Hindlimb muscle (tissue), 1 donor: Measurements from ENCODE around the gene PSAPL1. TPM values are rescaled to one million over a fixed set of nuclear protein-coding genes. Genes with fewer than 3 reads are reported as not detected.

Experiments used
- DNase-seq: peaks from one replicate; pipeline ENCODE4 v3.0.0-alpha.2; 2013
- polyA plus RNA-seq: library from polyadenylated mRNA; unstranded; fragments of 120-200 nt; gene quantifications from one replicate; pipeline ENCODE4 v1.2.1, GENCODE V29; 2013; ENCODE audit not compliant: insufficient read length

The PSAPL1 gene
- polyA plus RNA-seq, 1 donor = not detected

DNA sequence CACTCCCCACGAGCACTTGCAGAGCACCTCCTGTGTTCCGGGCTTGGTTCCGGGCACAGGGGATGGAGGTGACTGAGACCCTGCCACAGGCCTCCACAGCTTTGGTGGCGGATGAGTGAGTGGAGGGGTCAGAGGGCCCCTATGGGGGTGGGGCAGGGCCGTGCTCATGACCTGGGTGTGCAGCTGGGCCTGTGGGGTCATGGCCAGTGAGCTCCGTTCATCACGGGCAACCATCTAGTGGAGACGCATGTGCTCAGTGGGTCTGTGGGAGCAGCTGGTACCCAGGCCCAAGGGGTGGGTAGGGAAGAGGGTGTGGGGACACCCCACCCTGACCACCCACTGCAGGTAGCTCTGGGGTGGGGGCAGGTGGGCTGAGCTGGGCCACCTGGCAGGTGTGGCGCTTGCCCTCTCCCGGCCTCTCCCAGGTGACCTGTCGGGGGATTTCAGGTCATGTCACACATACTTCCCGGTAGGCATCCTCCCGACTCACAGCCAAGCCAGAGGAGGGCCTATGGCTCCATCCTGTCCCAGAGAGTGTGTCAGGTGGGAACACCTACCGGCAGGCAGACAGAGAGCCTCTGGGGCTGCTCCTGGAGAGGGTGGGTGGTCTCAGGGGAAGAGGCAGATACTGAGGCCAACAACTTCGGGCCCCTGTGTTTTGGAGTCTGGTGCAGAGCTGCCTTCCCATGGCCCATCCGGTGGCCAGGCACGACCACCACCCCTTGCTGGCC lies 3.6 kb downstream of the PSAPL1 start:
- DNase-seq = no peak

DNA sequence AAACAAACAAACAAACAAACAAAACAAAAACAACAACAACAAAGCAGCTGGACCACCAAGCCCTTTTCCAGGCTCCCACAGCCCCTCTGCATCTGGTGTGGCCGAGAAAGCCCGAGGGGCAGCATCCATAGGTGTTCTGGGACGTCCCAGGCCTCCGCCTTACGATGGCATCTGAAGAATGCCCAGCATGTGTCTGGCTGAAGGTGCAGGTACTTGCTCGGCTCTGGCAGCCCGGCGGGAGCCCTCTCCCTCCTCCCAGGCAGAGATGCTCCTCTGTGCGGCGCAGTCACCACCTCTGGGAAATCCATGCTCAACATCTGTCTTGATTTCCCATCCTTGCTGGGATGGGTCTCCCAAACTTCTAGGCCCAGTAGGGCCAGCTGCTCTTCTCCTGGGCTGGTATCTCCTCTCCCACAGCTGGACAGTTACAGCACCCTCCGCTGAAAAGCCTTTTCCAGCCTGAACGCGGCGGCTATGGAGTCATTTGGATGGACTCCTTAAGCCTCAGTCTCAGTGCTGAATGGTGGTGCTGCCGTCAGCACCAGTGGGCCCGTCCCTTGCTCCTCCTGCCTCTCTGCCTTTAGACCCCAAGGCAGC lies 4.3 kb downstream of the PSAPL1 start:
- DNase-seq = no peak

DNA sequence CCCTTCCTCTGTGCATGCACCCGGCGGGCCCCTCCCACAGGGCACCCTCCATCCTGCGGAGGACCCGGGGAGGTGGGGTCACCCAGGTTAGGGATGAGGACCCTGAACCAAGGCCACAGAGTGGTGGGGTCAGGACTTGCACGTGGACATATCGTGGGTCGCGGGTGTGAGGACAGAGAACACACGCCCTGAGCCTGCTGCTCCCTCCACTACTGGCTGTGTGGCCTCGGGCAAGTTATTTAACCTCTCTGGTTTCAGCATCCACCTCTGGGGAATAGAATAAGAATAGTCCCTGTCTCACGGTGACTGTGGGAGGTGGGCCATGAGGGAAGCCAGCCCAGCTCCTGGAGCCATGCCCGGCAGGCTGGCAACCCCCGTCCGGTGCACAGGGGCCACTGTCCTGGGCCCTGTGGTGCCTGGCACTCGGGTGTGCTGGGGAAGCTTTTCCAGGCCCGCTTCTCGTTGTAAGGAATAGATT lies 5.1 kb downstream of the PSAPL1 start:
- no peak for DNase-seq

DNA sequence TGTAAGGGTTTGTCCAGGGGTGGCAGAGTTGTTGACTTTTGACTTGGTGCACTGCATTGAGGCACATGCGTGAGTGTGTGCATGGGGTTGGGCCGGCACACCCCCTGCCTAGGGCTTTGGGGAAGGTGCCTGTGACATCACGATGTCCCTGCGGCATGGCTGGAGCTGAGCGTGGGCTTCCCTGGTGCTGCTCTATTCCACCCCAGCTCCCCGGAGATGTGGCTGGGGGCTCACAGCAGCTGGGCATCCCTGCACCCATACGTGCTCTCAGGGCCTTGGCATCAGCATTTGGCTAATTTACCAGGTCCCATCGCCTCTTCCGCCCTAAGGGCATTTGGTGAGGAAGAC lies 5.7 kb downstream of the PSAPL1 start:
- DNase-seq = no peak

DNA sequence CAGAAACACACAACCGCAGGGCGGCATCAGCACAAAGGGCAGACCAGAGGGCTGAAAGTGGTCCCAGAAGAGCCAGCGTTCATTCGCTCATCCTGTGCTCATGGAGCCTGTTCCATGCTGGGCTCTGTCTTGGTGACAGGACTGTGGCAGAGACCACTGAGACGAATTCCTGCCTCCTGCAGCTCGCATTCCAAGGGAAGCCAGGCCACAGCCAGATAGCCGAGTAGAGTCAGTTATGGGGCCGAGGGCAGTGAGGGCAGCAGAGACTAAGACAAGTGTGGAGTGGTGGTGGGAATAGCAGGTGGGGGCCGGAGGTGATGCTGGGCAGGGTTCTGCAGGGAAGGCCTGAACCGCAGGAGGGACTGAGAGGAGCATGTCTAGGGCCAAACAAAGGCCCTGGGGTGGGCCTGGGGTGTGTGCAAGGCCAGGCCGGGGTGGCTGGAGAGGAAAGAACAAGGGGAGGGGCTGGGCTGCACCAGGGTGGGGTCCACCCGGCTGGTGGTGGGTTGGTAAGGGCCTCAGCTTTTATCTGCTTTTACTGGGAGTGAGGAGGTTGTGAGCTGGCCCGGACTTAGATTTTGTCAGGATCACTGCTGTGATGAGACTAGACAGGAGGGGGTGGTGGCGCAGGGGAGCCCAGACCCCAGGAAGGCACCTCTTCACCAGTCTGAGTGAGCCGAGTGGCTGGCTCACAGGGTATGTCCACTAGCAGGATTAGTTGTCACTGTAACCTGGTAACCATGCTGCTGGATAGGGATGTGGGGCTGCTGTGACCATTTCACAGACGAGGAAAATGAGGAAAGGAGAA lies 6.3 kb downstream of the PSAPL1 start:
- DNase-seq = no peak

DNA sequence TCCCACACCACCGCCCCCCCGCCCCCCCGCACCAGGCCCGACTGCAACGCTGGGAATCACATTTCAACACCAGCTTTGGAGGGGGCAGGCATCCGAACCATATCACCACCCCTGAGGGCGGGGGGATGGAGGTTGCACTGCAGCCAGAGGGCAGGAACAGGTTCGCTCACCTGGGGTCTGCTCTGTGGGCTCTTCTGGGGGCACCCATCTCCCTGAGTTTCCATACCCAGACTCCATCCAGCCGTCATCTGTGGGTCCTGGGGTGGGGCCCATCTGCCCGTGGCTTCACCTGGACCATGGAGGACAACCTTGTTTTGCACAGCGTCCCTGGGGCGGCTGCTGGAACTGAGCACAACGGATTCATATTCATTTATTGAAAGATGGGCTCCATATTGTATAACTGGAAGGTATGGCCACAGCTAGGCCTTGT lies 6.9 kb downstream of the PSAPL1 start:
- DNase-seq = no peak

DNA sequence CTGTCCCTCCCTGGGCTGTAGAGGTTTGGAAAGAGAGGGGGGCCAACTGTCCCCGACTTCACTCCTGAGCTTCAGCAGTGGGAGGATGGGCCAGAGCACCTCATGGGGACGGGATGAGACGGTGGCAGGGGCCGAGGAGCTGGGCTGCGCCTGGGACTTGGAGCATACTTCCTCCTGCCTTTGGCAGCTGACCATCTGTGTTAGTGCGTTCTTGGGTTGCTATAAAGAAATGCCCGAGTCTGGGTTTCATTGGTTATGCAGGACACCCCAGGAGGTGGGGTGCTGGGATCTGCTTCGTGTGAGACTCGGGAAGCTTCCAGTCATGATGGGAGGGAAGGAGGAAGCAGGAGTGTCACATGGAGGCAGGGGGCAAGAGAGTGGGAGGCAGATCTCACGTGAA lies 7.4 kb downstream of the PSAPL1 start:
- no peak for DNase-seq

DNA sequence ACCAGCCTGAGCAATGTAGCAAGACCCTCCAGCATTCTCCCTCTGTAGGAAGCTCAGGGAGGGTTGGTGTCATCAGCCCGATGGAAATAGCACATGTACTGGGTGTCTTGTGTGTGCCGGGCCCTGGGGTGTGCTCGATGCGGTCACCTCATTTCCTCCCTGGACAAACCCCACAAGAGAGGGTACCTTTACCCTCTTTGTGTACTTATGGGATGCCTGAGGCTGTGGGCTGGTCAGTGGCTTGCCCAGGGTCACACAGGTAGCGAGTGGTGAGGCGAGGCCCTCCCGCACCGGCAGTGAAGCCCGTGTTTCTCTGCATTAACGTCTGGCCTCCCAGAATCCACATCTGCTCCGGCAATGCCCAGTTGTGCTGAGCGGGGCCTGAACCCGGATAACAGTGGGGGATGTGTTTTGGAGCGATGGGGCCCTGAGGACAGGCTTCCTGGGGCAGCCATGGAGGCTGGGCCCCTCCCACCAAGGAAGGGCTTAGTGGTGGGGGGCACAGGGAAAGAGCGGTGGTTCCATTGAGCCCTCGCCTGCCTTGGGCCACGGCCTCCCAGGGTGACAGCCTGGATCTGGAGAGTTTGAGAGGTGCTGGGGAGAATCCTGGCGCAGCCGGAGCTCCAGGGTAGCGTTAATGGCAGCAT lies 8.1 kb downstream of the PSAPL1 start:
- no peak for DNase-seq

DNA sequence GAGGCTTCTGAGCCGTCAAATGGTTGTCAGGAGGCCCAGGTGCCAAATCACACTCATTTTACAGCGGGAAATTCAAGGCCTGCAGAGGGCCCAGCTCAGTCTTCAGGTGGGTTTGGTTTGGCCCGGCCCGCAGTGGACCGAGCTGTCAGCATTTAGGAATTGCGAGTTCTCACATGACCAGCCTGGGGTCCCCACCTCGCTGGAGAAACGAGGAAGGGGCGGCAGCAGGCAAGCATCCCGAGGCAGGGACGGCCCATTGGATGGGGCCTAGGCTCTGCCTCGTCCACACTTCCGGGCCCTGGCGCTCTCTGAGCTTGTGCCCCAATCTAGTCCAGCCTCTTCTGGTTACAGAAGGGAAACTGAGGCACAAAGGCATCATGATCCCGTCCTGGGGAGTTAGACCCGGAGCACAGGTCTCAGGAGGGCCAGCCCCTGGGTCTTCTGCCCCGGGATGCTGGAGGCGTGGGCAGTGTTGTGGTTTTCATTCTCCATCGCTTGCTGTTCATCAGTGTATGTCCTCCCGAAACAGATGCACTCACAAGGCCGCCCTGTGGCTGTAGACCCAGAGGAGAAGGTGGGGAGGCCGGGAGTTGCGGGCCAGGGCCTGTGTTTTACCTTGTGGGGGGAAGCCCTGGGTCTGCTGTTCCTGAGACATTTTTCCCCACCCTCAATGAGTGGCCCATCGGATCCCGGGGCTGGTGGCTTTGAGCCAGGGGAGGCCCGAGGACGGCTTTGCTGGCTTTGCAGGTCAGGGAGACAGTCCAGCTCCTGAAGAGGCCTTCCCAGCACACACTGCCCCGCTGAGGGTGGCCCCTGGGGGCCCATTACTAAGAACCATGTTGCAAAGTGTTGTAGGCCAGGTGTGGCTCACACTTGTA lies 8.9 kb downstream of the PSAPL1 start:
- DNase-seq = no peak

DNA sequence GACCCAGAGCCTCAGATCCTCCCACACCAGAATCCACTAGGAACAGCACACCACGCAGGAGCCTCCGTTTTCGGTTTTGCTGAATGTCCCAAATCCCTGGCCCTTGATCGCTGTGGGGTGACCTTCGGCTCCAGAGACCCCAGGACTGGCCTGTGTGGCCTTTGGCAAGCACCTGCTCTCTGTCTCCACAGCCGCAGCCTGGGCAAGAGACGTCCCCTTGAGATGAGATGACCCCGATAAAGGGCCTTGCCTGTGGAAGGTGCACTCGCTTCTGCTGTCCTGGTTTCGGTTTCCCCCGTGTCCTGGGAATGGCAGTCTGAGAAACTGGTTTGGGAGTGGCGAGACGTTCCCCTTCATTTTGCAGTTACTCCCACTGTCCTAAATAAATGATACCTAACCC lies 9.6 kb downstream of the PSAPL1 start:
- DNase-seq = no peak

DNA sequence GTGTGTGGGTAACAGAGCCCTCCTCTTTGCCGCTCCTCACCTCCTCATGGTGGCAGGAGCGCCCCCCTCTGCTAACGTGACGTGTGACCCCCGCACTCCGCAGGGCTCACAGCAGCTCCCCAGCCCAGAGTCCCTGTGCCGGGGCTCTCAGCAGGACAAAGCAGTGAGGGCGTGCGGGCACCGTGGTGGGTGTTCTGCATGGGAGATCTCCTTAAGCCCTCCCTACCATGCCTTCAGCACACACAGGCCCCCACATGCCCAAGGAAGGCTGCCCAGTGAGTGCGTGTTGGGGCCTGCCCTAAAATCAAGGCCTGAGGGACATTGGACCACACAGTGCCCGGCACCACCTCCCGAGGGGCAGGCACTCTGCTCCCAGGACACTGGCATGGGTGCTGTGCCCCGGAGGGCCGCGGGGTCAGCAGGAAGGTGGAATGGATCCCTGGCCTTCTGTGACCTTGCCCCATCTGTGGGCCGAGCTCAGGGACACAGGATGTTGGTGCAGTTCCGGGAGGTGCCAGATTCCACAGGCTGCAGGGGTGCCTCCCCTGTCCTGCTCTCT lies 10.1 kb downstream of the PSAPL1 start:
- DNase-seq = no peak

DNA sequence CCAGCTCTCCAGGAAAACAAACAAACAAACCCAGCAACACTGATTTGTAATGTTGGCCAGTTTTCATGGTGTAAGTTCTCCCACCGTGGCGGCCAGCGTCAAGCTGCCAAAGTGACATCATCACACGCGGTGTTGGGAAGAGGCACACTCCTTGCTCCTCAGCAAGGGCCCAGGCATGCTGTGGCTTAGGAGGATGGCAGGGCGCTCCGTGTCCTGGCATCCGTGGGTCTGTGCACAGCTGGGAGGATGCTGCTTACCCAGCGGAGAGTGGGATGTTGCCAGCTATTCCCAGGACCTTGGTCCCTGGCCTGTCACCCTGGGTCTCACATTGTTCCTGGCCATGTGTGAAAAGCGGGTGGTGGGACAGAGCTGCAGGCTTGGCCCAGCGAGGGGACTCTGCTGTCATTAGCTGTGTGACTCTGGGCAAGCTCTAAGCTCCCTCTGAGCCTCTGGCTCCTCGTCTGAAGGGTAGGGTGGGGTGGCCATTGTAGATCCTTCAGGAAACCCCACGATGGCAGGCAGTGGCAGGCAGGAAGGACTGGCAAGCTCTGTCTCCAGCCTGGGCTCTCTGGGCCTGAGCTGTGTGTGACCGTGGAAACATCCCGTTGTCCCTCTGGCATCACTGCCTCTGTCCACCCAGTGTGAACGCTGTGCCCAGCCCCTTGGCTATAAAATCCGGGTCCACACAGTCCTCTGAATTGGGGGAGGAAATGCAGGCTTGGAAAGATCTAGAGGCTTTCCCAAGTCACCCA lies 10.8 kb downstream of the PSAPL1 start:
- peak; percentile 58 for DNase-seq

DNA sequence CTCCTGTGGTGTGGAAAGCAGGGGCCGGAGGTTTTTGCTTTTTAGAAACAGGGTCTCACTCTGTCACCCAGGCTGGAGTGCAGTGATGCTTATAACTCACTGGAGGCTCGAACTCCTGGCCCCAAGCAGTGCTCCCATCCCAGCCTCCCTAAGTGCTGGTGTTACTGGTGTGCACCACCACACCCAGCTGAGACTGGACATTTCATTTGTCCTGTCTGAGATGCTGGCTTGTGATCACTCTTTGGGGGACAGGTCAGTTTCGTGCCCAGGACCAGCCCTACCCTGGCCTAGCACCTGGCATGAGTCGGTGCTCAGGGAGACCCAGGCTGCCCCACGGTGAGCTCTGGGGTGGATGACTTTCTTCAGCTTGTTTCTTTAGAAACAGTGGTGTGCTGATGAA lies 11.3 kb downstream of the PSAPL1 start:
- no peak for DNase-seq

DNA sequence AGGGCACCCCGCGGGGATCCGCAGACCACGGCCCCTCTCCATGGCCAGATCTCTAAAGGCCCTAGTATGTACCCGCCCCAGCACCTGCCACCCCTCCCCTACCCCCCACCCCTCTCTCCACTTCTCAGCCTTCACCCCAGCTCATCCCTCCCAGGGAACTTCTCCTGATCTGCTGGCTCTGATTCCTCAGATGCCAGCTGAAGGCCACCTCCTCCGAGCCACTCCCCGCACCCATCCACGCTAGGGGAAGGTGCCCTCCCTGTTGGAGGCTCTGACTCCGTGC lies 11.9 kb downstream of the PSAPL1 start:
- DNase-seq = no peak

DNA sequence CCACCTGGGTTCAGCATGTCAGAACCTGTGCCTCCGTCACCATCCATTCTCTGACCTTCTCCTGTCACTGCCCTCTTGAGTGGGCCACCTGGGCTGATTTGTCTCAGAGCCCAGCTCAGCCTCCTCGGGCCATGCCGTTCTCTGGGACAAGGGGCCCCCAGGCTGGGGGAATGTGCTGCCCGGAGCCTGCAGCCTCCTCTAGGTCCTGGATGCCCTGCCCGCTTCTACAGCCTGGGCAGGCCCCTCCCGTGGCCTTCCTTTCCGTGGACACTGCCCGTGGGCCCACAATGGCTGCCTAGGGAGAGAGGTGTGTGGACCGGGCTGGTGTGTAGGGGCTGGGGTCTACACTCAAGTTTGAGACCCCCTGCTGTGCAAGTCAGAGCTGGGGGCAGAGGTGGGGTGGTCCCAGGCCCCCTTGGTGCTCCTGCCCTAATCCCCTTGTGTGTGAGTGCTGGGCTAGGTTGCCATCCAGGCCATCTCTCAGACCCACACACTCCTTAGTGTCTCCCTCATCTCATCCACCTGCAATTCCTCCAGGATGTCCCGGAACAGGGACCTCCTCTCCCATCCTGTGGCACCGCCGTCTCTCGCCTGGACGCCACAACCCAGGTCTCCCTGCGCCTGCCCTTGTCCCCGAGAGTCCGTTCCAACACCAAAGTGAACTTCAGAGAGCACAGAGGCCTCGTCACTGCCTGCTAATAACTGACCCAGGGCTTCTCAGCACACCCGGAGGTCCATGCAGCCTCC lies 12.4 kb downstream of the PSAPL1 start:
- no peak for DNase-seq

DNA sequence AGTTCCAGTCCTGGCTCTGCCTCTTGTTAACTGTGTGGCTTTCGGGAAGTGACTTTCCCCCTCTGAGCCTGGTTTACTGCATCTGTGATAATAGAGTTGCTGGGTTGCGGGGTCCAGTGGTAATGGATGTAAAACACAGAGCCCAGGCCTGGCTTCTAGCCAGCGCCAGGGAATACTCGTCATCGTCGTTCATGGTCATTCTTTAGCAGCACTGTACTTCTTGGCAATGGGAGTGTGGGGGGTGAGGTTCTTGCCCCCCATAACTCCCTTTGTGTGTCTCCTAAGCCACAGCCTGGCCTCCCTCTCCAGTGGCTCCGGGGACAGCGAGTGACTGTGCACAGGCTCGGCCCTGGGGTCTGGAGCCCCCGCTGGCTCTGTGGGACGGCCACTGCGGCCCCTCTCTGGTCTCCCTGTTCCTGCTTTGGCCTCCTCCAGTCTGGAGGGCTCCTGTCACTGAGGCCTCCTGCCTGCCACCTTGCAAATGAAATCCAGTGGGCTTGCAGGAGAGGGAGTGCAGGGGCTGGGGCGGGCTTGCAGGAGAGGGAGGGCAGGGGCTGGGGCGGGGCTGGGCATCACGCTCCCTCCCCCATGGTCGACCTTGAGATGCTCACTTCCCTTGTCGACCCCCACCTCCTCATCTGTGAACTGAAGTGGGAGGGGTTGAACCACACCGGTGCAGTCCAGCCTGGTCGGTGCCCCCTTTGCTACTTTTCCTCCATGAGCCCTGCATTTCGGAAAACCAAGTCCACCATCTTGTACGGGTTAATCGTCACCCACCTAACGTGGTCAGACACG lies 13.2 kb downstream of the PSAPL1 start:
- no peak for DNase-seq

DNA sequence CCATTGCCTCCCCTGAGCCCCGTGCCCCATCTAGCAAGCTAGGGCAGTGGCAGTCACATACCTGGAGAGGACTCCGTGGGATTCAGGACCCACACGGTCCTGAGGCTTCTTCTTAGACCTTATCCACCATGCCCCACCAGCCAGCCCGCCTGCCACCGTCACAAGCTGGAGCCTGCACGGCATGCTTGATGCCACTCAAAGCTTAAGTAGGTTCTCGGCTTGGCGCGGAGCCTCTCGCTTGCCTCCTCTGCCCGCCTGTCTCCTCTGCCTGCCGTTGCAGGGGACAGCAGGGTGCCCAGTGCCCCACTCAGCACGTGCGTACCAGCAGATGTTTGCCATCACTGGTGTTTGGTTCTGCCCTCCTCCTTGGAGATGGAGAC lies 14.1 kb downstream of the PSAPL1 start:
- no peak for DNase-seq

DNA sequence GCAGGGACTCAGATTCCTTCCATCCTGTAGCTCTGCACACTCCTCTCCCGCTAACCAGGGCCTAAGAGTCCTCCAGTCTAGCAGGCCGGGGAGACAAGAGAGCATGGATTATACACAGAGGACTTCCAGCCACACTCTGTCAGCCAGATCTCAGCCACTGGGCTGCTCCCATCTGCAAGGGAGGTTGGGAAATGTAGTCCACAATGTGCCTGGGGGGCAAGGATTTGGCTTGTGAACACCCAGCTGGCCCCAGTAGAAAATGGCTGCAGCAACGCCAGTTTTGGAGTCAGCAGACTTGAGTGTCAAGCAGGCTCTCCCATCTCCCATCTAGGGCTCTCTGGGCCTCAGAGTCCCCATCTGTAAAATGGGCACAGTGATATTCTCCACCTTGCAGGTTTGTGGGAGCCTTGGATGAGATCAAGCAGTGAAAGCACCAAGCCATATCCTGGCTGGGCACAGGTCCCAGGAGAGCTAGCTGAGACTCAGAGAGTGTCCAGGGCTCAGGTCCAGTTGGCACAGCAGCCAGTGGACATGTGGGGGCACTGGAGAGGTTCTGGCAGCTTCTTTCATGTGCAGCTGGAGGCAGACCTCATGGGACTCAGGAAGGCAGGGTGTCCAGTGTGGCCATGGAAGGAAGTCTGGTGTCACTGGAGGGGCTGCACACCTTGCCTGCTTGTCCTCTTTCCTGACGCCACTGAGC lies 14.6 kb downstream of the PSAPL1 start:
- no peak for DNase-seq
